Activated CD8-positive, alpha-beta memory T cell treated with anti-CD3 and anti-CD28 coated beads for 1 hour (primary cell): ENCODE measurements around the gene BLOC1S6.
"Not testable (repeated sequence)": the region's sequence is repeated elsewhere in the genome, so short reads cannot be mapped to it uniquely, and the experiment has no call there.

Source experiments
- DNase-seq, 2 donors: peaks; one replicate each; pipeline ENCODE4 v3.0.0-alpha.2; 2020; ENCODE audit warnings: low read depth in 1 of 2; ENCODE audit errors: extremely low read depth in 1 of 2

The BLOC1S6 gene

GRCh38 chr15:45637552-45638033 is 50.4 kb downstream of the BLOC1S6 start:
- no peak for DNase-seq

GRCh38 chr15:45640616-45641015 is 53.4 kb downstream of the BLOC1S6 start:
- no peak for DNase-seq

- DNase-seq, result no peak
These were observed 54.2 kb downstream of the BLOC1S6 start for GRCh38 chr15:45641374-45641781.

- no peak for DNase-seq
These were observed 55.1 kb downstream of the BLOC1S6 start for GRCh38 chr15:45641999-45642932.

DNA sequence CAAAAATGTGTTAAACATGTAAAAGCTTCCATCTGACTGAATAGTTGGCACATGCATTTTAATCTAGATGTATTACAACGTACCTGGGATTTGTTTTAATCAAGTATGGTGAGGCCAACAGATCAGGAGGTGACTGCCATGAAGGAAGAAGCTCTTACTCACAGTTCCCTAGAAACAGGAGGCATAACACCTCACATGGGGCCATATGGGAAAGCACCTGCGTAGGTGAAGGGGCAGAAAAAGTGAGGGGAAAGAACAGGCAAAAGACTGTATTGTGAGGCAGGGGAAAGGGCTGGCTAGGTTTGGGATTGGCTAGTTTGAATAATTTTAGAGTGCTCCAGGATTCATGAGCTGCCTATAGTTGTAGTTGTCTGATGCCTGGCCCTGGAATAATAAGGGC is 57.3 kb downstream of the BLOC1S6 start:
- DNase-seq, result no peak

- DNase-seq, result no peak
These were observed 58.1 kb downstream of the BLOC1S6 start for GRCh38 chr15:45645026-45645980.

DNA sequence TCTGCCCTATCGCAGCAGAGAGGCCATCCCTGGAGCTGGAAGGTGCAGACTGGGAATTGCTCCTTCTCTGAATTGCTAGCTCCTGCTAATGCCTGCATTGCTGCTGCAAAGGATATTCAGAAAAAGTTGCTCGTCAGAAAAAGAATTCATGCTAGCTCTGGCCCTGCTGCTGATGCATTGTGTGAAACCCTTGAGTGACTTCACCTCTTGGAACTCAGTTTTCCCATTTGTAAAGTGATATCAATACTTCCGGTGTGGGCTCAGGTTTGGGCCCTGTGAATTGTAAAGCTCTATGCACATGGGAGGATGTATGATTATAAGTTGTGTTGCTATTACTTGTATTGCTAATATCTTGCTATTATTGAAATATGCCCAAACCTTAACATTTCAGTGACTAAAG is 59.0 kb downstream of the BLOC1S6 start:
- no peak for DNase-seq

DNA sequence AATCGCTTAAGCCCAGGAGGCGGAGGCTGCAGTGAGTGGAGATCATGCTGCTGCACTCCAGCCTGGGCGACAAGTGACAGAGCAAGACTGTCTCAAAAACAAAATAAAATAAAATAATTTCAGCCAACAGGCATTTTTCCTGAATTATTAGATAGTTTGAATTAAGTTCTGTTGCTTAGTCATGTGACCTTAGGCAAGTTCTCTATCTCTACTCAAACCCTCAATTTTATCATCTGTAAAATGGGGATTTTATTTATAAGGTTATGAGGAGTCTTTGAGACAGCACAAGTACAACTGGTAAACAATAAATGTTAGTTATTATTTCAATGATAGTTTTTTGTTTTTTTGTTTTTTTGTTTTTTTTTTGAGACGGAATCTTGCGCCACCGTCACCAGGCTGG is 60.6 kb downstream of the BLOC1S6 start:
- DNase-seq, result no peak

DNA sequence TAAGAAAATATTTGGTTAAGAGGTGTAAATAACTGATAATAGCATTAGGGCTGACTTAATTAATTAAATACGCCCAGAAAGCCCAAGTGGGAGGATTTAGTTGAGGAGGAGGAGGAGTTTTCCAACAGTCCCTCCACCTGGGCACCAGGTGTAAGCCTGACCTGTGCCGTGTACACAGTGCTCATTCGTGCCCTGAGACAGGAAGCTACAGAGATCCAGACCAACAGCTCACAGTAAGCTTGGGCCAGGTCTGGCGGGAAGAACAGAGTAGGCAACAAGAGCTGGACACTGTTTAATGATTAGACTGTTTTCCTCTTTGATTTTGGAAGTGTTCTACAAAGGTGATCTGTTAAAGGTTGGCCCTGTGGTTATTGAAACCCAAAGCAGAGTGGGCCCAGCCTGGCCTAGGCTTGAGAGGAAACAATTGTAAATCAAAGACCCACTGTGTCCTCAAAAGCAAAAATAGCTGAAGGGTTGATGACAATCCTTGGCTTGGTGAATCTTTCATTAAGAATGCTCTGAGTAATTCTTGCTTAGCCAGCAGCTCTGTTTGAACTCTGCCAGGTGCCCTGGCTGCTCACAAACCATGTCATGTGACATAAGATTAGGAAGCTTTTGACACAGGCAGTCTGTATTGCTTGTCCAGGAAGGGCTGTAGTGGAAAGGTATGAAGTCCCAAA is 61.5 kb downstream of the BLOC1S6 start:
- DNase-seq, result no peak

GRCh38 chr15:45650007-45650406 is 62.8 kb downstream of the BLOC1S6 start:
- not testable (repeated sequence) for DNase-seq

GRCh38 chr15:45650889-45651525 is 63.8 kb downstream of the BLOC1S6 start:
- no peak for DNase-seq

- DNase-seq, result no peak
These were observed 66.7 kb downstream of the BLOC1S6 start for GRCh38 chr15:45653702-45654424.

DNA sequence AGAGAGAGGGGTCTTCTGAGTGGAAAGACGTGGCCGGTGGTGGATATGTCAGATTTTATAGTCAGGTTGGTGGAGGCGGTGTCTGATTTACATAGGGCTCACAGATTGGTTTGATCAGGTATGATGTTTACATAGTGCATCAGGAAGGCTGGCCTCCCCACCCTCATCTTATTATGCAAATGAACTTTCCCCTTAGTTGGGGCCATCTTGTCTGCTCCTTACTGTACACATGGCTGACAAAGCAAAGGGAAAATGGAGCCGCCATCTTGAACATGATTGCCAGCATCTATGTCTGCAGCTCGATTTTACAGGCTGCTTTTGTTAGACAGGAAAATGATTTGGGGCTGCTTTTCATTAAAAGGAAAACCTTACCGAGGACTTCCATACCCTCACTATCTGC is 67.6 kb downstream of the BLOC1S6 start:
- DNase-seq, result no peak

GRCh38 chr15:45657254-45657653 is 70.1 kb downstream of the BLOC1S6 start:
- no peak for DNase-seq

DNA sequence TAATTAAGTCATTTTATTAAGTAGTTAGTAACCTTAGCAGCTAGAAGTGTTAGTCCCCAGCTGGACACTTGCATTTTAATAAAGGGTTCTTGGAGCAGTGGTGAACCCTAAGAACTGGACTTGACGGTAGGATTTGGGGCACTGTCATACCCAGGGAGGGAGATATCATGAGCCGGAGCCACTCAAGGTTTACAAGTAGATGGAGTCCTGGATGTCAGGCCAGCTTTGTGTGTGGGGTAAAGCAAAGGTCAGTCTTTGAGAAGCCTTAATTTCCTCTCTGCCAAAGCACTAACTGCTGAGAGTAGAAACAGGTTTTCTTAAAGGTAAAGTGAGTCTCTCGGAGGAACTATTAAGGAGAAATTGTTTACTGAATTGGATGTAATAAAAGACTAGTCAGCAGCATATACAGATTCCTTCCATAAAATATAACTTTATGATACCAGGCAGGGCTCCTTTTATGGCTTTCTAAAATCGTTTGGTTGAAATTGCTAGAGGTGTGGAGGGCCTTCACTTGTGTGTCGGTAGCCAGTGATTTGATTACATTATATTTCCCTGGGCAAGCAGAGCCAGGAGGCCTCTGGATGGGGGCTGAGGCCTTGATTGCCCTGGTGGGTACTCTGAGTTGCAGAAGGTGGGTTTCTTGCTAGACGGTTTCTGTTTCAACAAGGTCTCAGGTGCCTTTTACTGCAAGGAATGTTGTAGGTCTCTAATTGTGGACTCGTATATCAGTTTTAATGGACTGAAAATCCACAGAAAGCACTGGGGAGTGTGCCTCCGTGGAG is 70.8 kb downstream of the BLOC1S6 start:
- DNase-seq, result no peak
